ENCODE measurements around the gene PRICKLE1.

- TF ChIP-seq CTCF (conservative IDR thresholded peaks at IDR 0.05 in 1 of 2, IDR thresholded peaks at IDR 0.05 in 1 of 2; ENCODE audit: extremely low read depth in 1 of 2, insufficient read depth in 1 of 2, low read depth in 1 of 2, low read length in 2 of 2) (no peak), EZH2 (IDR thresholded peaks at IDR 0.05; ENCODE audit: borderline replicate concordance, low read length) (no peak)
Measured at GRCh38 chr12:42606471-42606870, 16.9 kb upstream of the PRICKLE1 start.
